Lung (tissue), 12 donors: ENCODE results near the gene SDC1. TPM values are rescaled to one million over a fixed set of nuclear protein-coding genes. Genes with fewer than 3 reads are reported as not detected.
A peak's percentile ranks its signal among the peaks of the same experiment; 100 is the strongest.

Source experiments
- ATAC-seq: fragments of 200-7000 bp; cut with Tn5 transposase; one replicate; pipeline ENCODE4 v1.9.1; 2020; ENCODE audit warnings: moderate number of reproducible peaks; ENCODE audit not compliant: insufficient read depth, low FRiP score
- DNase-seq, 3 donors: peaks; one replicate each; pipeline ENCODE4 v3.0.0-alpha.2; 2013 to 2017
- H3K27ac ChIP-seq, 2 donors: one replicate each; pipeline ENCODE4 v1.5.1; 2013; ENCODE audit warnings: mild to moderate bottlenecking in 2 of 2, moderate library complexity in 2 of 2, control low read depth in 1 of 2, inconsistent platforms in 1 of 2, low read depth in 1 of 2, low read length in 1 of 2
- H3K27me3 ChIP-seq, 3 donors: one replicate each; pipeline ENCODE4 v1.5.1; 2013; ENCODE audit warnings: low read length in 2 of 3; ENCODE audit not compliant: control insufficient read depth in 3 of 3, insufficient read depth in 3 of 3
- H3K36me3 ChIP-seq, 4 donors: one replicate each; pipeline ENCODE4 v1.5.1; 2013; ENCODE audit warnings: low read length in 4 of 4, mild to moderate bottlenecking in 1 of 4, moderate library complexity in 1 of 4; ENCODE audit not compliant: control insufficient read depth in 4 of 4, insufficient read depth in 4 of 4
- H3K4me1 ChIP-seq, 5 donors: one replicate each; pipeline ENCODE4 v1.5.1; 2013; ENCODE audit warnings: low read length in 5 of 5, mild to moderate bottlenecking in 2 of 5, moderate library complexity in 1 of 5; ENCODE audit not compliant: control insufficient read depth in 5 of 5, insufficient read depth in 5 of 5
- H3K4me3 ChIP-seq: one replicate; pipeline ENCODE4 v1.5.1; 2013; ENCODE audit warnings: mild to moderate bottlenecking, control low read depth, moderate library complexity
- H3K9ac ChIP-seq, 2 donors: one replicate each; pipeline ENCODE4 v1.5.1; 2013; ENCODE audit warnings: low read length in 2 of 2, control low read depth in 1 of 2; ENCODE audit not compliant: insufficient read depth in 1 of 2
- H3K9me3 ChIP-seq, 4 donors: one replicate each; pipeline ENCODE4 v1.5.1; 2013; ENCODE audit warnings: low read length in 3 of 4, mild to moderate bottlenecking in 1 of 4, moderate library complexity in 1 of 4; ENCODE audit not compliant: control insufficient read depth in 4 of 4, insufficient read depth in 3 of 4
- CTCF ChIP-seq: IDR thresholded peaks from 2 replicates; pipeline ENCODE4 v1.5.1; 2012; ENCODE audit warnings: mild to moderate bottlenecking; ENCODE audit errors: control extremely low read depth, extremely low read depth
- WGBS, 2 donors: extraction: QIAGEN DNeasy Blood & Tissue Kit; methylation state at CpG; one replicate each; pipeline ENCODE4 v1.1.7; 2013; 5-methylcytosine and 5-hydroxymethylcytosine counted together
- polyA plus RNA-seq, 2 donors: library from polyadenylated mRNA; stranded (reverse); fragments of 200-250 nt; gene quantifications; one replicate each; pipeline ENCODE4 v1.2.1, GENCODE V29; 2013
- total RNA-seq, 2 donors: library from RNA; depleted of rRNA in 1 of 2; stranded (reverse); fragments of >200 nt in 1 of 2; gene quantifications; one replicate each; pipeline ENCODE4 v1.2.1, GENCODE V29; 2014 to 2021
- donor health status: control.
- donor health status: control.
- donor health status: Bipolar disorder and iron deficiency.
- donor health status: healthy.
- donor health status: DM: yes; HTN: yes; CAD: no.

The SDC1 gene
- total and polyA plus RNA-seq, 4 donors = 94.1 to 234 (median 173) TPM

GRCh38 chr2:20182241-20182931 lies 42.5 kb downstream of the SDC1 start:
- TF ChIP-seq CTCF = no peak
- 74 to 87% methylated on average over 16 of the region's 16 CpGs for WGBS, 2 donors
- peak overlapping the region in 1 of 2 donors; percentile 59 for H3K27ac ChIP-seq

GRCh38 chr2:20181761-20182160 lies 43.2 kb downstream of the SDC1 start:
- DNase-seq = no peak
- peak overlapping the region in 1 of 2 donors; percentile 75 for H3K27ac ChIP-seq

More at GRCh38 chr2:20182241-20182931, 42.5 kb downstream of the SDC1 start:
- Histone ChIP-seq H3K4me3 (no peak overlapping the region), H3K4me1 (peaks cover 0 to 53% (median 19%) of the 10 kb centered on the region in 5 donors), H3K9me3 (no peaks in the 10 kb centered on the region), H3K9ac (no peak overlapping the region), H3K36me3 (no peaks in the 10 kb centered on the region), H3K27me3 (no peaks in the 10 kb centered on the region)
- DNase-seq = no peak
- peak; percentile 17 for ATAC-seq

GRCh38 chr2:20180676-20181648 lies 44.0 kb downstream of the SDC1 start:
- H3K36me3 ChIP-seq = no peaks in the 10 kb centered on the region
- no peak overlapping the region for H3K9ac ChIP-seq
- no peaks in the 10 kb centered on the region for H3K9me3 ChIP-seq
- no peaks in the 10 kb centered on the region for H3K27me3 ChIP-seq
- WGBS, 2 donors = 92 to 95% methylated on average over 17 of the region's 17 CpGs
- H3K27ac ChIP-seq = peak overlapping the region in 1 of 2 donors; percentile 91
- peaks cover 0 to 54% (median 16%) of the 10 kb centered on the region in 5 donors for H3K4me1 ChIP-seq
- TF ChIP-seq CTCF = no peak
- DNase-seq (no peak), ATAC-seq (no peak)
- H3K4me3 ChIP-seq = no peak overlapping the region

More at GRCh38 chr2:20181761-20182160, 43.2 kb downstream of the SDC1 start:
- H3K36me3 ChIP-seq = no peaks in the 10 kb centered on the region
- no peak for ATAC-seq
- 88 to 89% methylated on average over 7 of the region's 7 CpGs for WGBS, 2 donors
- H3K4me1 ChIP-seq = peaks cover 0 to 54% (median 19%) of the 10 kb centered on the region in 5 donors
- H3K9ac ChIP-seq = no peak overlapping the region
- H3K27me3 ChIP-seq = no peaks in the 10 kb centered on the region
- H3K4me3 ChIP-seq = no peak overlapping the region
- H3K9me3 ChIP-seq = no peaks in the 10 kb centered on the region
- no peak for TF ChIP-seq CTCF
